H1 (cell line): ENCODE measurements around the gene CDHR5. TPM values are rescaled to one million over a fixed set of nuclear protein-coding genes. Genes with fewer than 3 reads are reported as not detected.

Experiments used
- CTCF ChIA-PET: fragments of 300-600 bp; sonication (Branson Sonifier 250); formaldehyde crosslinking; loops from one replicate; lab custom pipeline; 2021; ENCODE audit not compliant: partially characterized antibody; lab: Charles Lee
- POLR2A ChIA-PET: fragments of 300-600 bp; sonication (Branson Sonifier 250); formaldehyde crosslinking; loops from one replicate; lab custom pipeline; 2021; ENCODE audit warnings: inconsistent platforms; ENCODE audit not compliant: partially characterized antibody; lab: Charles Lee
- DNase-seq, 2 experiments: peaks; one replicate each; pipeline versions ENCODE4 v3.0.0 to v3.0.0-alpha.2; 2010 to 2022; ENCODE audit warnings: low spot score in 2 of 2, low read depth in 1 of 2, mixed read lengths in 1 of 2
- FAIRE-seq: peaks from 2 replicates; lab custom pipeline; 2011; peaks lifted over from hg19 to GRCh38; lab: Jason Lieb, UNC
- H2AFZ ChIP-seq: 2 replicates; pipeline ENCODE4 v1.8.1; 2012; ENCODE audit warnings: low read length, inconsistent platforms
- H2AK5ac ChIP-seq: 2 replicates; pipeline ENCODE4 v1.6.1; 2013; ENCODE audit warnings: low read depth, low read length
- H2BK120ac ChIP-seq: replicated peaks from 2 replicates; pipeline ENCODE3; 2013; ENCODE audit warnings: low read depth, low read length, inconsistent platforms
- H2BK12ac ChIP-seq: 2 replicates; pipeline ENCODE4 v1.6.1; 2013; ENCODE audit warnings: low read depth, low read length
- H2BK15ac ChIP-seq: 2 replicates; pipeline ENCODE4 v1.6.1; 2013; ENCODE audit warnings: low read length
- H2BK20ac ChIP-seq: 2 replicates; pipeline ENCODE4 v1.6.1; 2013; ENCODE audit warnings: low read length
- H2BK5ac ChIP-seq: 2 replicates; pipeline ENCODE4 v1.6.1; 2013; ENCODE audit warnings: low read depth, low read length
- H3K14ac ChIP-seq: 2 replicates; pipeline ENCODE4 v1.6.1; 2013; ENCODE audit warnings: inconsistent platforms; ENCODE audit not compliant: insufficient read length
- H3K18ac ChIP-seq: 2 replicates; pipeline ENCODE4 v1.6.1; 2013; ENCODE audit warnings: low read length; ENCODE audit errors: extremely low read depth
- H3K23ac ChIP-seq: 2 replicates; pipeline ENCODE4 v1.6.1; 2013; ENCODE audit warnings: inconsistent platforms; ENCODE audit not compliant: insufficient read length
- H3K23me2 ChIP-seq: 2 replicates; pipeline ENCODE4 v1.6.1; 2013; ENCODE audit warnings: low read depth, low read length
- H3K27ac ChIP-seq: 2 replicates; pipeline ENCODE4 v1.6.1; 2011; ENCODE audit warnings: low read depth, low read length, inconsistent platforms
- H3K27me3 ChIP-seq, 4 experiments: replicated peaks in 1 of 4; 1 replicate in 1 of 4; 2 replicates in 3 of 4; pipeline versions ENCODE4 v1.6.1 to v1.8.1; 2011 to 2013; ENCODE audit warnings: low read length in 3 of 4, mild to moderate bottlenecking in 3 of 4, inconsistent platforms in 2 of 4, mixed read lengths in 2 of 4, moderate library complexity in 1 of 4; ENCODE audit not compliant: control insufficient read depth in 3 of 4, insufficient read depth in 3 of 4; ENCODE audit errors: extremely low read depth in 1 of 4
- H3K36me3 ChIP-seq, 4 experiments: 2 replicates each; pipeline versions ENCODE4 v1.6.1 to v1.8.1; 2011 to 2013; ENCODE audit warnings: mild to moderate bottlenecking in 4 of 4, low read length in 3 of 4, moderate library complexity in 2 of 4, control low read depth in 1 of 4, inconsistent platforms in 1 of 4; ENCODE audit not compliant: insufficient read depth in 4 of 4, control insufficient read depth in 2 of 4
- H3K4ac ChIP-seq: replicated peaks from 2 replicates; pipeline ENCODE3; 2013; ENCODE audit warnings: low read length, low read depth, mixed read lengths, inconsistent platforms; ENCODE audit not compliant: insufficient read length
- H3K4me1 ChIP-seq, 4 experiments: replicated peaks in 1 of 4; 1 replicate in 1 of 4; 2 replicates in 3 of 4; pipeline versions ENCODE4 v1.6.1 to v1.8.1; 2011 to 2013; ENCODE audit warnings: low read length in 3 of 4, inconsistent platforms in 2 of 4, mixed read lengths in 1 of 4; ENCODE audit not compliant: insufficient read depth in 4 of 4, control insufficient read depth in 3 of 4
- H3K4me2 ChIP-seq, 2 experiments: 2 replicates each; pipeline versions ENCODE4 v1.6.1 to v1.8.1; 2011 to 2013; ENCODE audit warnings: low read depth in 2 of 2, low read length in 2 of 2, control low read depth in 1 of 2, inconsistent platforms in 1 of 2, mild to moderate bottlenecking in 1 of 2; ENCODE audit not compliant: insufficient read depth in 1 of 2
- H3K4me3 ChIP-seq, 4 experiments: fragments of 200-600, 300-600 bp in 1 of 4; sonication (generic), shearing (Covaris generic), sonication (Bioruptor Twin) in 1 of 4; 2 replicates each; pipeline versions ENCODE4 v1.5.1 to v1.8.1; 2011 to 2016; ENCODE audit warnings: low read length in 4 of 4, low read depth in 3 of 4, control low read depth in 2 of 4, inconsistent platforms in 2 of 4, mild to moderate bottlenecking in 2 of 4, mixed read lengths in 1 of 4, moderate library complexity in 1 of 4; ENCODE audit not compliant: insufficient read depth in 2 of 4; ENCODE audit errors: extremely low read depth in 1 of 4
- H3K56ac ChIP-seq: replicated peaks from 2 replicates; pipeline ENCODE3; 2013; ENCODE audit warnings: low read depth, mild to moderate bottlenecking, mixed read lengths, low read length, inconsistent platforms; ENCODE audit not compliant: insufficient read length
- H3K79me1 ChIP-seq: 2 replicates; pipeline ENCODE4 v1.6.1; 2013; ENCODE audit warnings: low read depth, low read length, control low read depth
- H3K79me2 ChIP-seq, 2 experiments: 2 replicates each; pipeline versions ENCODE4 v1.6.1 to v1.8.1; 2012 to 2013; ENCODE audit warnings: low read length in 2 of 2, mild to moderate bottlenecking in 2 of 2, inconsistent platforms in 1 of 2; ENCODE audit not compliant: insufficient read depth in 2 of 2, control insufficient read depth in 1 of 2
- H3K9ac ChIP-seq, 4 experiments: replicated peaks in 1 of 4; 1 replicate in 1 of 4; 2 replicates in 3 of 4; pipeline versions ENCODE4 v1.6.1 to v1.8.1; 2011 to 2013; ENCODE audit warnings: low read depth in 3 of 4, low read length in 3 of 4, control low read depth in 2 of 4, mild to moderate bottlenecking in 2 of 4, moderate library complexity in 2 of 4, inconsistent platforms in 1 of 4; ENCODE audit errors: extremely low read depth in 1 of 4
- H3K9me3 ChIP-seq, 2 experiments: 2 replicates each; pipeline versions ENCODE4 v1.6.1 to v1.8.1; 2012 to 2013; ENCODE audit warnings: mild to moderate bottlenecking in 2 of 2, moderate library complexity in 2 of 2, control low read depth in 1 of 2, inconsistent platforms in 1 of 2, low read depth in 1 of 2, low read length in 1 of 2, mixed read lengths in 1 of 2; ENCODE audit not compliant: insufficient read depth in 2 of 2
- H4K20me1 ChIP-seq, 2 experiments: replicated peaks in 1 of 2; 2 replicates each; pipeline versions ENCODE3 to v1.8.1; 2011 to 2013; ENCODE audit warnings: inconsistent platforms in 2 of 2, low read length in 2 of 2, mild to moderate bottlenecking in 1 of 2; ENCODE audit not compliant: insufficient read depth in 2 of 2, control insufficient read depth in 1 of 2
- H4K5ac ChIP-seq: 2 replicates; pipeline ENCODE4 v1.6.1; 2013; ENCODE audit warnings: low read length, low read depth, mixed read lengths, inconsistent platforms; ENCODE audit not compliant: insufficient read length
- H4K8ac ChIP-seq: 2 replicates; pipeline ENCODE4 v1.8.0; 2013; ENCODE audit warnings: mild to moderate bottlenecking, moderate library complexity, low read length, inconsistent platforms; ENCODE audit not compliant: insufficient read depth; ENCODE audit errors: extremely low read depth
- H4K91ac ChIP-seq: replicated peaks from 2 replicates; pipeline ENCODE3; 2013; ENCODE audit warnings: low read length, mixed read lengths, inconsistent platforms; ENCODE audit not compliant: insufficient read length
- BCL11A ChIP-seq, 2 experiments: IDR thresholded peaks; one replicate each; pipeline ENCODE4 v1.6.1; 2011; ENCODE audit warnings: low read depth in 2 of 2, low read length in 2 of 2, mild to moderate bottlenecking in 2 of 2
- CBX5 ChIP-seq: fragments of 300-800, 300-1000 bp; sonication (generic); IDR thresholded peaks from 2 replicates; pipeline ENCODE4 v1.7.1; 2016; ENCODE audit warnings: antibody characterized with exemption, low read length, low read depth
- CREB1 ChIP-seq: IDR thresholded peaks from 2 replicates; pipeline ENCODE4 v1.6.1; 2012; ENCODE audit warnings: inconsistent platforms
- EP300 ChIP-seq, 2 experiments: IDR thresholded peaks; 1 replicate in 1 of 2; 2 replicates in 1 of 2; pipeline ENCODE4 v1.6.1; 2011 to 2012; ENCODE audit warnings: low read depth in 2 of 2, low read length in 2 of 2, mild to moderate bottlenecking in 2 of 2, borderline replicate concordance in 1 of 2, inconsistent platforms in 1 of 2, moderate library complexity in 1 of 2
- GTF2F1 ChIP-seq: IDR thresholded peaks from 2 replicates; pipeline ENCODE4 v1.6.1; 2012; ENCODE audit warnings: low read depth, low read length, improper control_type of control experiment, borderline replicate concordance
- POLR2A ChIP-seq, 2 experiments: IDR thresholded peaks; 1 replicate in 1 of 2; 2 replicates in 1 of 2; pipeline ENCODE4 v1.6.1; 2011; ENCODE audit warnings: low read depth in 2 of 2, low read length in 2 of 2, mild to moderate bottlenecking in 2 of 2; ENCODE audit errors: control extremely low read depth in 1 of 2
- RNF2 ChIP-seq: fragments of 200-900, 300-1000 bp; sonication (generic); IDR thresholded peaks from 2 replicates; pipeline ENCODE4 v1.7.1; 2016; ENCODE audit warnings: borderline replicate concordance, low read depth, mild to moderate bottlenecking, antibody characterized with exemption, low read length; ENCODE audit not compliant: poor library complexity, severe bottlenecking; ENCODE audit errors: missing control alignments
- SIX5 ChIP-seq: IDR thresholded peaks from 2 replicates; pipeline ENCODE4 v1.6.1; 2011; ENCODE audit warnings: mild to moderate bottlenecking, low read depth, low read length
- SP2 ChIP-seq: IDR thresholded peaks from 2 replicates; pipeline ENCODE4 v1.6.1; 2012; ENCODE audit warnings: mild to moderate bottlenecking, low read length, inconsistent platforms
- SUZ12 ChIP-seq: fragments of 200-600 bp; sonication (generic); IDR thresholded peaks from 2 replicates; pipeline ENCODE4 v1.6.1; 2012; ENCODE audit warnings: mild to moderate bottlenecking, inconsistent platforms, low read length, moderate library complexity, mixed read lengths
- YY1 ChIP-seq: IDR thresholded peaks from 2 replicates; pipeline ENCODE4 v1.6.1; 2011; ENCODE audit warnings: low read depth, mild to moderate bottlenecking, low read length
- WGBS, 2 experiments: shearing (Covaris generic) in 1 of 2; methylation state at CpG; one replicate each; pipeline versions ENCODE4 v1.1.6 to v1.1.7; 2013 to 2015; ENCODE audit warnings: low lambda C conversion rate in 2 of 2, mixed read lengths in 2 of 2, inconsistent platforms in 1 of 2, low coverage in 1 of 2, missing lambda C conversion rate in 1 of 2; ENCODE audit not compliant: insufficient replicate concordance in 2 of 2, insufficient coverage in 1 of 2, insufficient read length in 1 of 2; ENCODE audit errors: extremely low coverage in 1 of 2, missing lambda C conversion rate in 1 of 2; 5-methylcytosine and 5-hydroxymethylcytosine counted together
- polyA plus RNA-seq, 7 experiments: library from polyadenylated mRNA; depleted of rRNA in 3 of 7; stranded (reverse) in 5 of 7; unstranded in 2 of 7; fragments of >200 nt in 5 of 7; fragments of 200-250 nt in 2 of 7; gene quantifications; 1 replicate in 5 of 7; 2 replicates in 1 of 7; 4 replicates in 1 of 7; pipeline versions ENCODE4 v1.2.1 to v1.2.3, GENCODE V29; 2011 to 2013; ENCODE audit warnings: missing spikeins in 2 of 7, mixed read lengths in 2 of 7
- total RNA-seq: library from RNA; stranded (reverse); fragmentation: NEBNext Ultra II Directional; extraction: Animal tissue kit (Norgen Biotek cat#: 25700); gene quantifications from 2 replicates; pipeline ENCODE4 v1.2.1, GENCODE V29; 2021
- TF ChIP-seq, protein P1 (sequence below): IDR thresholded peaks from 2 replicates; pipeline ENCODE4 v1.6.1; 2011; ENCODE audit warnings: low read length, improper control_type of control experiment

Gene CDHR5
- total and polyA plus RNA-seq, 2 of the 8 experiments (the other 6 are each of a cell fraction or from before 2014, with no cell fraction given): not detected

DNA sequence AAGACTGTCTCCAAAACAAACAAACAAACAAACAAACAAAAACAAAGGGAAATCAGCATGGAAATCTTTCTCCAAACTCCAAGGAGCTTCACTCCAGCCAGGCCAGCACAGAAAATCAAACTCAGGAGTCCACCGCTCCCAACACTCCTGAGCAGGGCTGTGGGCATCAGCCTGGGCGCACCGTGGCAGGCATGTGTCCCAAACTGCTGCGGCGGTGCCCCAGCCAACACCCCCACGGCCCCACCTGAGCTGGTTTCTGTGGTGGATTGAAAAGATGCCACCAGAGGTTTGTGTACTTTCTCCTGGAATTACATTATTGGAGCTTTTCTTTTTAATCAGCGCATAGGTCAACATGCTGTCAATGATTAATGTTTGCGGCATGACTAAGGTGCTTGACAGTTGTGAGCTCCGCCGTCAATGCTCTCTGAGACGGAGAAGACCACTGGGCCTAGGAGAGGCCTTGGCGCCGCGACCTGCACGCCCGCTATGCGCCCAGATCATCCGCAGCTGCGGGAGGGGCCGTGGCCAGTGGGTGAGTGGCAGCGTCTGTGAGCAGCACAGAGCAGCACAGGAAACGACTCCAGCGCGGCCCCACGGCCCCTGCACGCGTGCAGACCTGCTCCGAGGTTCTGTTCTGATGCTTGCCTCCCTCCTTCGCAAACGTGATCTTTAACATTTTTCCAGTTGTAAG is 30.4 kb upstream of the CDHR5 start:
- Histone ChIP-seq H3K79me1 (no peaks in the 10 kb centered on the region), H3K14ac (no peak overlapping the region), H3K27ac (no peak overlapping the region), H3K27me3 (no peaks in the 10 kb centered on the region), H3K36me3 (peaks cover 0 to 20% (median 10%) of the 10 kb centered on the region in 4 experiments; a peak in 7 of 8 replicates), H2BK120ac (no peak overlapping the region), H2BK12ac (no peak overlapping the region), H3K4me2 (no peak overlapping the region), H4K5ac (no peak overlapping the region), H3K56ac (no peak overlapping the region), H4K8ac (no peak overlapping the region), H3K79me2 (no peaks in the 10 kb centered on the region), H2AFZ (no peak overlapping the region), H2BK15ac (no peak overlapping the region), H3K23ac (no peak overlapping the region), H3K4me3 (no peak overlapping the region), H3K4me1 (no peaks in the 10 kb centered on the region), H2BK20ac (no peak overlapping the region), H2BK5ac (no peak overlapping the region), H2AK5ac (no peak overlapping the region), H4K20me1 (no peaks in the 10 kb centered on the region), H3K23me2 (no peaks in the 10 kb centered on the region), H3K4ac (no peak overlapping the region), H3K18ac (no peak overlapping the region), H3K9ac (no peak overlapping the region), H4K91ac (no peak overlapping the region), H3K9me3 (no peaks in the 10 kb centered on the region)
- DNase-seq (no peak), FAIRE-seq (no peak)
- ChIA-PET POLR2A (interaction anchor here (0.6 to 4.0 kb wide), 9 partner anchors 8 to 154 kb away, joined by 3 to 19 read pairs (median 4); partner anchors contain the start of gene TALDO1), CTCF (interaction anchor here (0.7 to 2.2 kb wide), 13 partner anchors 10 to 108 kb away, joined by 3 to 11 read pairs (median 4); no protein-coding TSS in a partner anchor)
- WGBS, 2 experiments: 94% methylated on average over 30 of the region's 30 CpGs; no CpG with 5 or more reads in 1 of the 2 experiments
- TF ChIP-seq, protein P1, sequence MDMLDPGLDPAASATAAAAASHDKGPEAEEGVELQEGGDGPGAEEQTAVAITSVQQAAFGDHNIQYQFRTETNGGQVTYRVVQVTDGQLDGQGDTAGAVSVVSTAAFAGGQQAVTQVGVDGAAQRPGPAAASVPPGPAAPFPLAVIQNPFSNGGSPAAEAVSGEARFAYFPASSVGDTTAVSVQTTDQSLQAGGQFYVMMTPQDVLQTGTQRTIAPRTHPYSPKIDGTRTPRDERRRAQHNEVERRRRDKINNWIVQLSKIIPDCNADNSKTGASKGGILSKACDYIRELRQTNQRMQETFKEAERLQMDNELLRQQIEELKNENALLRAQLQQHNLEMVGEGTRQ: no peak
- TF ChIP-seq CREB1: no peak
- no peak for TF ChIP-seq CBX5
- no peak for TF ChIP-seq SIX5
- no peak for TF ChIP-seq BCL11A (IDR thresholded peaks at IDR 0.05; ENCODE audit: low read depth in 2 of 2, low read length in 2 of 2)
- TF ChIP-seq GTF2F1: no peak
- no peak for TF ChIP-seq RNF2
- no peak for TF ChIP-seq YY1
- TF ChIP-seq SP2: no peak
- no peak for TF ChIP-seq SUZ12
- no peak for TF ChIP-seq EP300 (IDR thresholded peaks at IDR 0.05; ENCODE audit: borderline replicate concordance in 1 of 2, low read depth in 2 of 2, low read length in 2 of 2)
- no peak for TF ChIP-seq POLR2A (IDR thresholded peaks at IDR 0.05; ENCODE audit: control extremely low read depth in 1 of 2, low read depth in 2 of 2, low read length in 2 of 2)
